Ishikawa (cell line): ENCODE data around the gene SH3BP4.
A peak's percentile ranks its signal among the peaks of the same experiment; 100 is the strongest.

Experiments used
- CEBPB ChIP-seq: IDR thresholded peaks from 2 replicates; pipeline ENCODE4 v1.6.1; 2012
- CREB1 ChIP-seq: IDR thresholded peaks from 2 replicates; pipeline ENCODE4 v1.6.1; 2012; ENCODE audit warnings: low read depth
- EGR1 ChIP-seq: IDR thresholded peaks from 2 replicates; pipeline ENCODE4 v1.6.1; 2012
- EP300 ChIP-seq: IDR thresholded peaks from 2 replicates; pipeline ENCODE4 v1.6.1; 2012; ENCODE audit warnings: borderline replicate concordance
- FOXM1 ChIP-seq: IDR thresholded peaks from 2 replicates; pipeline ENCODE4 v1.6.1; 2012; ENCODE audit warnings: low read depth, borderline replicate concordance
- MAX ChIP-seq: IDR thresholded peaks from 2 replicates; pipeline ENCODE4 v1.6.1; 2012
- NFIC ChIP-seq: IDR thresholded peaks from 2 replicates; pipeline ENCODE4 v1.6.1; 2012
- RAD21 ChIP-seq: IDR thresholded peaks from 2 replicates; pipeline ENCODE4 v1.6.1; 2012; ENCODE audit warnings: low read depth
- REST ChIP-seq: IDR thresholded peaks from 2 replicates; pipeline ENCODE4 v1.6.1; 2012; ENCODE audit warnings: low read depth, mild to moderate bottlenecking
- TAF1 ChIP-seq: IDR thresholded peaks from 2 replicates; pipeline ENCODE4 v1.6.1; 2012; ENCODE audit warnings: low read depth, mild to moderate bottlenecking
- TCF12 ChIP-seq: IDR thresholded peaks from 2 replicates; pipeline ENCODE4 v1.6.1; 2012; ENCODE audit warnings: low read depth
- TEAD4 ChIP-seq: IDR thresholded peaks from 2 replicates; pipeline ENCODE4 v1.6.1; 2012
- USF1 ChIP-seq: IDR thresholded peaks from 2 replicates; pipeline ENCODE4 v1.6.1; 2012
- YY1 ChIP-seq: IDR thresholded peaks from 2 replicates; pipeline ENCODE4 v1.6.1; 2012; ENCODE audit warnings: low read depth
- ZBTB7A ChIP-seq: IDR thresholded peaks from 2 replicates; pipeline ENCODE4 v1.6.1; 2012; ENCODE audit warnings: low read depth

The SH3BP4 gene

GRCh38 chr2:235025800-235026536, 74.2 kb downstream of the SH3BP4 start:
- TF ChIP-seq NFIC (peak; percentile 67), YY1 (no peak), EP300 (peak; percentile 46; the same call in 1 of the 2 replicates), FOXM1 (no peak), TEAD4 (peak; percentile 52; the same call in 1 of the 2 replicates), MAX (no peak), TCF12 (no peak), EGR1 (no peak)

- TF ChIP-seq EP300 (no peak), CREB1 (no peak), TCF12 (0 out of 2 replicates have a peak, but pooled peaks have one; percentile 47), TEAD4 (peak; percentile 57; the same call in 1 of the 2 replicates), RAD21 (peak; percentile 10; the same call in 1 of the 2 replicates), CEBPB (no peak), YY1 (no peak), REST (no peak), FOXM1 (no peak), TAF1 (no peak), USF1 (no peak), EGR1 (no peak), ZBTB7A (no peak), NFIC (peak; percentile 83), MAX (peak; percentile 50; the same call in 1 of the 2 replicates)
Observed at GRCh38 chr2:235026649-235027557, 75.1 kb downstream of the SH3BP4 start.

GRCh38 chr2:235027558-235028214, 75.9 kb downstream of the SH3BP4 start:
- TF ChIP-seq CEBPB (no peak), TAF1 (no peak), CREB1 (no peak), YY1 (no peak), NFIC (no peak), TCF12 (no peak), MAX (no peak), USF1 (no peak), EP300 (no peak), ZBTB7A (no peak), REST (no peak), EGR1 (no peak), RAD21 (no peak), TEAD4 (no peak), FOXM1 (no peak)

GRCh38 chr2:235028646-235029045, 76.8 kb downstream of the SH3BP4 start:
- no peak for TF ChIP-seq TCF12
- TF ChIP-seq EGR1, result no peak
- TF ChIP-seq MAX, result no peak
- TF ChIP-seq CEBPB, result no peak
- TF ChIP-seq CREB1, result no peak
- no peak for TF ChIP-seq YY1
- no peak for TF ChIP-seq FOXM1
- TF ChIP-seq NFIC, result no peak
- no peak for TF ChIP-seq ZBTB7A
- TF ChIP-seq TAF1, result no peak
- TF ChIP-seq RAD21, result no peak
- TF ChIP-seq EP300, result no peak
- no peak for TF ChIP-seq TEAD4
- no peak for TF ChIP-seq REST
- no peak for TF ChIP-seq USF1
